Gastrocnemius medialis (tissue), 4 donors: ENCODE measurements around the gene AMN. TPM values are rescaled to one million over a fixed set of nuclear protein-coding genes. Genes with fewer than 3 reads are reported as not detected.

Experiments
- ATAC-seq, 2 donors: fragments of 150-250 bp; one replicate each; pipeline ENCODE4 v1.9.1; 2016
- DNase-seq, 2 donors: peaks; one replicate each; pipeline ENCODE4 v3.0.0-alpha.2; 2019
- H3K27ac ChIP-seq, 4 donors: fragments of 200-600 bp; sonication (generic); 1 replicate in 1 of 4; 2 replicates in 3 of 4; pipeline ENCODE4 v1.5.1; 2016 to 2018; ENCODE audit warnings: mild to moderate bottlenecking in 2 of 4, moderate library complexity in 1 of 4
- H3K27me3 ChIP-seq, 3 donors: fragments of 200-600 bp; sonication (generic) in 2 of 3; 1 replicate in 1 of 3; 2 replicates in 2 of 3; pipeline versions ENCODE4 v1.5.1 to v1.6.0; 2016 to 2019; ENCODE audit warnings: mild to moderate bottlenecking in 1 of 3, moderate library complexity in 1 of 3
- H3K36me3 ChIP-seq, 2 donors: fragments of 200-600 bp; sonication (generic) in 1 of 2; one replicate each; pipeline ENCODE4 v1.5.1; 2017 to 2018
- H3K4me1 ChIP-seq, 2 donors: fragments of 200-600 bp; sonication (generic) in 1 of 2; one replicate each; pipeline ENCODE4 v1.5.1; 2016 to 2017; ENCODE audit warnings: mild to moderate bottlenecking in 2 of 2
- H3K4me3 ChIP-seq, 4 donors: fragments of 200-600 bp; sonication (generic) in 3 of 4; 1 replicate in 1 of 4; 2 replicates in 3 of 4; pipeline ENCODE4 v1.5.1; 2016 to 2019; ENCODE audit warnings: mild to moderate bottlenecking in 2 of 4
- H3K9me3 ChIP-seq, 3 donors: fragments of 200-600 bp; sonication (generic) in 2 of 3; 1 replicate in 1 of 3; 2 replicates in 2 of 3; pipeline ENCODE4 v1.5.1; 2016 to 2019
- POLR2A ChIP-seq, 2 donors: fragments of 450-650 bp; IDR thresholded peaks; one replicate each; pipeline ENCODE4 v1.6.1; 2017; ENCODE audit warnings: antibody characterized with exemption in 2 of 2, mild to moderate bottlenecking in 2 of 2, moderate library complexity in 2 of 2
- in situ Hi-C, 4 donors: fragments of 200-750 bp; cut with MboI; loops; one replicate each; pipeline versions ENCODE4 v1.15.0 to v1.8.0; 2017; ENCODE audit warnings: low sequenced_read_pairs in 4 of 4
- intact Hi-C: fragments of 100-400 bp; cut with DNase I; formaldehyde crosslinking; loops from one replicate; pipeline ENCODE4 v1.15.1; 2023; ENCODE audit warnings: low total_unique reads
- total RNA-seq, 4 donors: library from RNA; depleted of rRNA; stranded (reverse); fragments of >200 nt; gene quantifications; one replicate each; pipeline versions ENCODE4 v1.1.0 to v1.2.3, GENCODE V29; 2016
- TF ChIP-seq, protein P1 (sequence below), 5 experiments: fragments of 450-650 bp in 3 of 5; fragments of 200-600 bp in 2 of 5; sonication (generic) in 2 of 5; IDR thresholded peaks in 4 of 5; conservative IDR thresholded peaks in 1 of 5; 1 replicate in 4 of 5; 2 replicates in 1 of 5; pipeline ENCODE4 v1.5.1; 2016 to 2019; ENCODE audit warnings: antibody characterized with exemption in 5 of 5, mild to moderate bottlenecking in 3 of 5, moderate library complexity in 3 of 5

Gene AMN
- total RNA-seq, 4 donors from 2014 or later: 0.42 to 4.3 TPM; not detected in 2

GRCh38 chr14:102952276-102952675 is 29.8 kb downstream of the AMN start:
- Histone ChIP-seq H3K9me3 (no peaks in the 10 kb centered on the region), H3K36me3 (peaks cover 0 to 68% of the 10 kb centered on the region in 2 donors), H3K4me1 (peaks cover 17 to 21% of the 10 kb centered on the region in 2 donors), H3K27me3 (no peaks in the 10 kb centered on the region), H3K4me3 (no peak overlapping the region), H3K27ac (no peak overlapping the region)
- no peak for TF ChIP-seq POLR2A (IDR thresholded peaks at IDR 0.05)
- TF ChIP-seq, protein P1, sequence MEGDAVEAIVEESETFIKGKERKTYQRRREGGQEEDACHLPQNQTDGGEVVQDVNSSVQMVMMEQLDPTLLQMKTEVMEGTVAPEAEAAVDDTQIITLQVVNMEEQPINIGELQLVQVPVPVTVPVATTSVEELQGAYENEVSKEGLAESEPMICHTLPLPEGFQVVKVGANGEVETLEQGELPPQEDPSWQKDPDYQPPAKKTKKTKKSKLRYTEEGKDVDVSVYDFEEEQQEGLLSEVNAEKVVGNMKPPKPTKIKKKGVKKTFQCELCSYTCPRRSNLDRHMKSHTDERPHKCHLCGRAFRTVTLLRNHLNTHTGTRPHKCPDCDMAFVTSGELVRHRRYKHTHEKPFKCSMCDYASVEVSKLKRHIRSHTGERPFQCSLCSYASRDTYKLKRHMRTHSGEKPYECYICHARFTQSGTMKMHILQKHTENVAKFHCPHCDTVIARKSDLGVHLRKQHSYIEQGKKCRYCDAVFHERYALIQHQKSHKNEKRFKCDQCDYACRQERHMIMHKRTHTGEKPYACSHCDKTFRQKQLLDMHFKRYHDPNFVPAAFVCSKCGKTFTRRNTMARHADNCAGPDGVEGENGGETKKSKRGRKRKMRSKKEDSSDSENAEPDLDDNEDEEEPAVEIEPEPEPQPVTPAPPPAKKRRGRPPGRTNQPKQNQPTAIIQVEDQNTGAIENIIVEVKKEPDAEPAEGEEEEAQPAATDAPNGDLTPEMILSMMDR (IDR thresholded peaks at IDR 0.05 in 4 of 5, conservative IDR thresholded peaks at IDR 0.05 in 1 of 5): no peak
- DNase-seq (no peak), ATAC-seq (no peak)
- intact Hi-C loops: no loop called here
- in situ Hi-C loops: no loop called here

GRCh38 chr14:102953100-102953499 is 30.6 kb downstream of the AMN start:
- Histone ChIP-seq H3K36me3 (peaks cover 0 to 74% of the 10 kb centered on the region in 2 donors), H3K9me3 (no peaks in the 10 kb centered on the region), H3K27ac (no peak overlapping the region), H3K4me3 (no peak overlapping the region), H3K27me3 (no peaks in the 10 kb centered on the region), H3K4me1 (peaks cover 17 to 21% of the 10 kb centered on the region in 2 donors)
- intact Hi-C loops: no loop called here
- no peak for ATAC-seq
- no peak for DNase-seq
- in situ Hi-C loops: no loop called here
- TF ChIP-seq POLR2A (IDR thresholded peaks at IDR 0.05): no peak
- TF ChIP-seq, protein P1 (IDR thresholded peaks at IDR 0.05 in 4 of 5, conservative IDR thresholded peaks at IDR 0.05 in 1 of 5): no peak

GRCh38 chr14:102954081-102954789 is 31.8 kb downstream of the AMN start:
- TF ChIP-seq, protein P1 (IDR thresholded peaks at IDR 0.05 in 4 of 5, conservative IDR thresholded peaks at IDR 0.05 in 1 of 5): no peak
- no peak for TF ChIP-seq POLR2A (IDR thresholded peaks at IDR 0.05)
- Histone ChIP-seq H3K36me3 (peaks cover 0 to 86% of the 10 kb centered on the region in 2 donors), H3K27me3 (no peaks in the 10 kb centered on the region), H3K27ac (no peak overlapping the region), H3K4me3 (no peak overlapping the region), H3K4me1 (peaks cover 12 to 14% of the 10 kb centered on the region in 2 donors), H3K9me3 (no peaks in the 10 kb centered on the region)
- ATAC-seq (no peak), DNase-seq (no peak)
- in situ Hi-C loops (no loop called here), intact Hi-C loops (no loop called here)

DNA sequence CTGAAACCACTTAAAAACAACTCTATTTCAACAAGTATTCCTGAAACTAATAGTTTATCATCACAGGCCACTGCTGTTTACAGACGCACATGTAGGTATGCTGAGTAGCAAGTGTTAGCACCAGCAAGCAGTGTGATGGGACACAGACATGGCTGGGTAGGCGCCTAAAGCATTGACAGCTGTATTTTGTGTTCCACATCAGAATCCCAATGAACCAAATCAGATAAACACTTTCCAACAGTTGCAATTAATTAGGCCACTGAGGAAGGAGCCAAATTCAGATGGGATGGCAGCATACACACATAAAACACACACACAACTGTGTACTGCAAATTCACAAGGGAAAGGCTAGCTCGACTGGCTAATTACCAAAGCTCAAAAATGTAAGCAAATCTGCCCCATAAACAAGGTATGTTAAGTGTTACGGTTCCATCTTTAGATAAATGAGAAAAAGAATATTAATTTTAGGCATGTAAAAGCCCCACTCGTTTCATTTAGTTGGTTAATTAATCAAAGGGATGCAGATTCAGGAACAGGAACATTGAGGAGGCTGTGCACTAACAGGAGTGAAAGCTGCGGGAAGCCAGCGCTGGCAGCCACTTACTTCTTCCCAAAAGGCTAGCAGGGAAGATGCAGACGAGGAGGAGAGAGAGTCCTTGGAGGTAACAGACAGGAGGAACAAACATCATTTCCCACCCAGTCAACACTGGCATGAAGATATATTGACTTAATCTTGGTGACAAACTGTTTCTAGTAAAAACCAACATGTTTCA is 33.4 kb downstream of the AMN start:
- Histone ChIP-seq H3K27ac (no peak overlapping the region), H3K9me3 (no peaks in the 10 kb centered on the region), H3K4me1 (no peaks in the 10 kb centered on the region), H3K27me3 (no peaks in the 10 kb centered on the region), H3K4me3 (no peak overlapping the region), H3K36me3 (peaks cover 0 to 96% of the 10 kb centered on the region in 2 donors)
- intact Hi-C loops: no loop called here
- in situ Hi-C loops: no loop called here
- DNase-seq (no peak), ATAC-seq (no peak)
- TF ChIP-seq POLR2A (IDR thresholded peaks at IDR 0.05): no peak
- TF ChIP-seq, protein P1 (IDR thresholded peaks at IDR 0.05 in 4 of 5, conservative IDR thresholded peaks at IDR 0.05 in 1 of 5): no peak
